GM12878 (cell line): ENCODE data around the gene EPX.
"Not testable (repeated sequence)": the region's sequence is repeated elsewhere in the genome, so short reads cannot be mapped to it uniquely, and the experiment has no call there.

Experiments used
- CTCF ChIP-seq, 3 experiments: IDR thresholded peaks in 2 of 3; conservative IDR thresholded peaks in 1 of 3; 2 replicates each; pipeline ENCODE4 v1.5.1; 2011; ENCODE audit warnings: low read depth in 3 of 3, low read length in 3 of 3, mild to moderate bottlenecking in 3 of 3, control low read depth in 2 of 3, moderate library complexity in 2 of 3, inconsistent platforms in 1 of 3, mixed read lengths in 1 of 3; ENCODE audit not compliant: control insufficient read depth in 2 of 3, insufficient read depth in 1 of 3; ENCODE audit errors: extremely low read depth in 1 of 3
- EP300 ChIP-seq, 2 experiments: fragments of 150-350 bp in 1 of 2; IDR thresholded peaks; 2 replicates each; pipeline ENCODE4 v1.6.1; 2011 to 2012; ENCODE audit warnings: low read depth in 2 of 2, low read length in 2 of 2, borderline replicate concordance in 1 of 2, improper control_type of control experiment in 1 of 2, inconsistent platforms in 1 of 2; ENCODE audit not compliant: control insufficient read depth in 1 of 2
- FOXM1 ChIP-seq: IDR thresholded peaks from 2 replicates; pipeline ENCODE4 v1.6.1; 2012; ENCODE audit warnings: low read depth, mild to moderate bottlenecking, inconsistent platforms, low read length, moderate library complexity
- GATAD2B ChIP-seq: fragments of 450-650 bp; conservative IDR thresholded peaks from 2 replicates; pipeline ENCODE4 v1.6.1; 2017; ENCODE audit warnings: low read depth, mild to moderate bottlenecking, moderate library complexity
- PAX5 ChIP-seq: IDR thresholded peaks from 2 replicates; pipeline ENCODE4 v1.6.1; 2011; ENCODE audit warnings: low read depth, low read length, borderline replicate concordance
- POLR2A ChIP-seq: IDR thresholded peaks from 2 replicates; pipeline ENCODE4 v1.6.1; 2011; ENCODE audit warnings: low read depth, mild to moderate bottlenecking, low read length
- RCOR1 ChIP-seq: conservative IDR thresholded peaks from 2 replicates; pipeline ENCODE4 v1.6.1; 2012; ENCODE audit warnings: low read depth, low read length, improper control_type of control experiment
- YY1 ChIP-seq: IDR thresholded peaks from 2 replicates; pipeline ENCODE4 v1.6.1; 2011; ENCODE audit warnings: low read depth, mild to moderate bottlenecking, low read length
- ZNF274 ChIP-seq: IDR thresholded peaks from one replicate; pipeline ENCODE4 v1.8.0; 2011; ENCODE audit not compliant: insufficient read length, insufficient read depth

GRCh38 chr17:58143335-58143734, 49.2 kb upstream of the EPX start:
- TF ChIP-seq FOXM1; PAX5; ZNF274; YY1; GATAD2B; CTCF (IDR thresholded peaks at IDR 0.05 in 2 of 3, conservative IDR thresholded peaks at IDR 0.05 in 1 of 3; ENCODE audit: control insufficient read depth in 2 of 3, extremely low read depth in 1 of 3, insufficient read depth in 1 of 3, low read depth in 3 of 3, low read length in 3 of 3); POLR2A; RCOR1; EP300 (IDR thresholded peaks at IDR 0.05; ENCODE audit: borderline replicate concordance in 1 of 2, control insufficient read depth in 1 of 2, low read depth in 2 of 2, low read length in 2 of 2): not testable (repeated sequence)
